ENCODE measurements around the gene COX19.
"Not testable (repeated sequence)": the region's sequence is repeated elsewhere in the genome, so short reads cannot be mapped to it uniquely, and the experiment has no call there.

The COX19 gene

GRCh38 chr7:949021-949934 is 26.1 kb downstream of the COX19 start:
- in situ Hi-C loops (cut with MboI; ENCODE audit: low sequenced_read_pairs), result no loop called here

- in situ Hi-C loops (cut with MboI; ENCODE audit: low sequenced_read_pairs), result no loop called here
Measured at GRCh38 chr7:947391-948210, 27.7 kb downstream of the COX19 start.

- in situ Hi-C loops (cut with MboI; ENCODE audit: low sequenced_read_pairs), result no loop called here
Measured at GRCh38 chr7:946256-946996, 28.9 kb downstream of the COX19 start.

GRCh38 chr7:945556-946255 is 29.6 kb downstream of the COX19 start:
- in situ Hi-C loops (cut with MboI; ENCODE audit: low sequenced_read_pairs), result no loop called here

- in situ Hi-C loops (cut with MboI; ENCODE audit: low sequenced_read_pairs), result no loop called here
Measured at GRCh38 chr7:945147-945555, 30.2 kb downstream of the COX19 start.

GRCh38 chr7:944744-945143 is 30.6 kb downstream of the COX19 start:
- in situ Hi-C loops (cut with MboI; ENCODE audit: low sequenced_read_pairs), result no loop called here

- in situ Hi-C loops (cut with MboI; ENCODE audit: low sequenced_read_pairs), result not testable (repeated sequence)
Measured at GRCh38 chr7:943793-944192, 31.6 kb downstream of the COX19 start.

GRCh38 chr7:940599-941408 is 34.5 kb downstream of the COX19 start:
- in situ Hi-C loops (cut with MboI; ENCODE audit: low sequenced_read_pairs), result no loop called here

GRCh38 chr7:939843-940242 is 35.5 kb downstream of the COX19 start:
- in situ Hi-C loops (cut with MboI; ENCODE audit: low sequenced_read_pairs), result no loop called here

GRCh38 chr7:938546-939185 is 36.7 kb downstream of the COX19 start:
- in situ Hi-C loops (cut with MboI; ENCODE audit: low sequenced_read_pairs), result no loop called here

- in situ Hi-C loops (cut with MboI; ENCODE audit: low sequenced_read_pairs), result no loop called here
Measured at GRCh38 chr7:937856-938484, 37.4 kb downstream of the COX19 start.

- in situ Hi-C loops (cut with MboI; ENCODE audit: low sequenced_read_pairs), result no loop called here
Measured at GRCh38 chr7:936386-937054, 38.8 kb downstream of the COX19 start.

- in situ Hi-C loops (cut with MboI; ENCODE audit: low sequenced_read_pairs), result no loop called here
Measured at GRCh38 chr7:935874-936385, 39.4 kb downstream of the COX19 start.

GRCh38 chr7:935164-935873 is 40.0 kb downstream of the COX19 start:
- in situ Hi-C loops (cut with MboI; ENCODE audit: low sequenced_read_pairs), result no loop called here

- in situ Hi-C loops (cut with MboI; ENCODE audit: low sequenced_read_pairs), result no loop called here
Measured at GRCh38 chr7:934469-935163, 40.7 kb downstream of the COX19 start.

GRCh38 chr7:932651-932975 is 42.7 kb downstream of the COX19 start:
- in situ Hi-C loops (cut with MboI; ENCODE audit: low sequenced_read_pairs), result no loop called here
